A549 (cell line): ENCODE measurements around the gene KCNQ1OT1. TPM values are rescaled to one million over a fixed set of nuclear protein-coding genes. Genes with fewer than 3 reads are reported as not detected.

ENCODE experiments used
- ATAC-seq, 2 experiments: fragments of 200-7000 bp in 1 of 2; fragments of >200 bp in 1 of 2; cut with Nextera tagmentation in 1 of 2; cut with Tn5 transposase in 1 of 2; 3 replicates each; pipeline versions ENCODE4 v1.8.0 to v1.9.1; 2018 to 2020; ENCODE audit warnings: mild to moderate bottlenecking in 1 of 2, moderate library complexity in 1 of 2
- CTCF ChIA-PET: fragments of 300-600 bp; sonication (Branson Sonifier 250); formaldehyde crosslinking; extraction: SDS; loops from one replicate; lab custom pipeline; 2021; ENCODE audit warnings: antibody characterized with exemption, inconsistent platforms; lab: Yijun Ruan, JAX
- POLR2A ChIA-PET: fragments of 350-600 bp; formaldehyde crosslinking; extraction: SDS; loops from one replicate; lab custom pipeline; 2021; ENCODE audit warnings: antibody characterized with exemption, inconsistent platforms; lab: Yijun Ruan, JAX
- DNase-seq, 2 experiments: peaks; one replicate each; pipeline versions ENCODE4 v3.0.0 to v3.0.0-alpha.2; 2011 to 2016; ENCODE audit warnings: low read depth in 1 of 2, low spot score in 1 of 2
- FAIRE-seq: peaks from 2 replicates; lab custom pipeline; 2011; peaks lifted over from hg19 to GRCh38; lab: Jason Lieb, UNC
- H3K27ac ChIP-seq, 2 experiments: fragments of >200 bp; sonication (Bioruptor Twin); formaldehyde crosslinking; 3 replicates each; pipeline ENCODE4 v1.5.1; 2016 to 2017
- H3K4me1 ChIP-seq: fragments of >200 bp; sonication (Bioruptor Twin); formaldehyde crosslinking; 3 replicates; pipeline ENCODE4 v1.6.1; 2016
- H3K4me2 ChIP-seq: fragments of >200 bp; sonication (Bioruptor Twin); formaldehyde crosslinking; 3 replicates; pipeline ENCODE4 v1.6.1; 2016
- H3K4me3 ChIP-seq: fragments of >200 bp; sonication (Bioruptor Twin); formaldehyde crosslinking; 3 replicates; pipeline ENCODE4 v1.5.1; 2016
- H3K9me3 ChIP-seq: fragments of >200 bp; sonication (Bioruptor Twin); formaldehyde crosslinking; 3 replicates; pipeline ENCODE4 v1.6.1; 2016
- BCL3 ChIP-seq: fragments of >200 bp; sonication (Bioruptor Twin); formaldehyde crosslinking; IDR thresholded peaks from 3 replicates; pipeline ENCODE4 v1.6.1; 2016
- BHLHE40 ChIP-seq: IDR thresholded peaks from 2 replicates; pipeline ENCODE4 v1.6.1; 2012; ENCODE audit warnings: low read depth, low read length, inconsistent platforms
- CBX8 ChIP-seq: fragments of 200-600 bp; sonication (generic); IDR thresholded peaks from 2 replicates; pipeline ENCODE4 v1.6.1; 2016
- CTCF ChIP-seq: fragments of >200 bp; sonication (Bioruptor Twin); formaldehyde crosslinking; IDR thresholded peaks from 3 replicates; pipeline ENCODE4 v1.5.1; 2016
- E2F6 ChIP-seq: IDR thresholded peaks from 2 replicates; pipeline ENCODE4 v1.6.1; 2012; ENCODE audit warnings: low read depth, borderline replicate concordance
- EHMT2 ChIP-seq: fragments of 200-600 bp; sonication (generic); IDR thresholded peaks from 2 replicates; pipeline ENCODE4 v1.6.1; 2016; ENCODE audit warnings: antibody characterized with exemption, low read depth, mild to moderate bottlenecking, moderate library complexity
- ELK1 ChIP-seq: fragments of 150-350 bp; IDR thresholded peaks from 2 replicates; pipeline ENCODE4 v1.6.1; 2014; ENCODE audit warnings: low read depth, mild to moderate bottlenecking, low read length
- ESRRA ChIP-seq: fragments of 150-350 bp; IDR thresholded peaks from 2 replicates; pipeline ENCODE4 v1.6.1; 2014; ENCODE audit warnings: mild to moderate bottlenecking, low read length, borderline replicate concordance
- FOXS1 ChIP-seq: fragments of 250-450 bp; sonication (Bioruptor Pico); IDR thresholded peaks from 2 replicates; pipeline ENCODE4 v1.5.0; 2020; ENCODE audit warnings: mild to moderate bottlenecking, moderate library complexity
- HES2 ChIP-seq: fragments of >200 bp; sonication (Bioruptor Twin); formaldehyde crosslinking; IDR thresholded peaks from 2 replicates; pipeline ENCODE4 v1.6.1; 2016
- KDM5A ChIP-seq: fragments of 200-600 bp; sonication (generic); IDR thresholded peaks from 2 replicates; pipeline ENCODE4 v1.6.1; 2016; ENCODE audit warnings: antibody characterized with exemption, mild to moderate bottlenecking
- MAX ChIP-seq: IDR thresholded peaks from 2 replicates; pipeline ENCODE4 v1.6.1; 2012
- NFE2L2 ChIP-seq: fragments of 150-350 bp; conservative IDR thresholded peaks from 2 replicates; pipeline ENCODE4 v1.6.1; 2014; ENCODE audit warnings: low read length
- PBX3 ChIP-seq: IDR thresholded peaks from 2 replicates; pipeline ENCODE4 v1.6.1; 2012
- POLR2AphosphoS2 ChIP-seq: conservative IDR thresholded peaks from 2 replicates; pipeline ENCODE4 v1.6.1; 2012; ENCODE audit warnings: low read length, improper control_type of control experiment, inconsistent platforms
- RAD21 ChIP-seq, 2 experiments: fragments of >200 bp in 1 of 2; sonication (Bioruptor Twin) in 1 of 2; formaldehyde crosslinking in 1 of 2; IDR thresholded peaks in 1 of 2; conservative IDR thresholded peaks in 1 of 2; 2 replicates in 1 of 2; 3 replicates in 1 of 2; pipeline ENCODE4 v1.6.1; 2012 to 2018; ENCODE audit warnings: inconsistent platforms in 1 of 2
- SREBF2 ChIP-seq: fragments of 450-650 bp; IDR thresholded peaks from 2 replicates; pipeline ENCODE4 v1.6.1; 2014; ENCODE audit warnings: mild to moderate bottlenecking, moderate library complexity
- WGBS: methylation state at CpG from one replicate; pipeline ENCODE4 v1.1.6; 2017; ENCODE audit errors: missing lambda C conversion rate; 5-methylcytosine and 5-hydroxymethylcytosine counted together
- polyA plus RNA-seq, 4 experiments: library from polyadenylated mRNA; depleted of rRNA in 3 of 4; stranded (reverse); fragments of >200 nt; fragmentation: RNase III in 1 of 4; extraction: RNeasy Plus Mini Kit Qiagen cat#74134 plus additional on column Dnase treatment in 1 of 4; gene quantifications; 2 replicates in 3 of 4; 3 replicates in 1 of 4; pipeline ENCODE4 v1.2.3, GENCODE V29; 2011 to 2017

KCNQ1OT1 gene
- polyA plus RNA-seq, 2 of the 4 experiments (the other 2 are of a cell fraction): 0.03 to 0.13 TPM

GRCh38 chr11:2591805-2592204, 108.0 kb downstream of the KCNQ1OT1 start:
- ATAC-seq: no peak
- Histone ChIP-seq H3K4me1 (no peaks in the 10 kb centered on the region), H3K4me2 (no peak overlapping the region), H3K4me3 (no peak overlapping the region), H3K9me3 (0 out of 3 replicates have a peak, but pooled peaks cover 5% of the 10 kb centered on the region), H3K27ac (no peak overlapping the region)
- ChIA-PET POLR2A (no interaction called here), CTCF (no interaction called here)
- no peak for TF ChIP-seq E2F6
- no peak for TF ChIP-seq RAD21 (conservative IDR thresholded peaks at IDR 0.05 in 1 of 2, IDR thresholded peaks at IDR 0.05 in 1 of 2)
- no peak for TF ChIP-seq KDM5A
- TF ChIP-seq CBX8: no peak
- no peak for TF ChIP-seq ESRRA
- no peak for FAIRE-seq
- DNase-seq: no peak
- WGBS: 68% methylated on average over 7 of the region's 10 CpGs

- H3K4me2 ChIP-seq: no peak overlapping the region
- H3K27ac ChIP-seq: no peak overlapping the region
- no peak for TF ChIP-seq FOXS1 (CRISPR knock-in tag)
- TF ChIP-seq CTCF: no peak
- no peak for TF ChIP-seq SREBF2
- no peak for TF ChIP-seq CBX8
- no peak for TF ChIP-seq ELK1
- no peak for TF ChIP-seq HES2
- TF ChIP-seq NFE2L2: no peak
- no peak for TF ChIP-seq BHLHE40
- TF ChIP-seq EHMT2: no peak
- TF ChIP-seq MAX: no peak
- TF ChIP-seq POLR2AphosphoS2: no peak
- TF ChIP-seq BCL3: no peak
- no peak for TF ChIP-seq PBX3
- FAIRE-seq (no peak), DNase-seq (no peak), ATAC-seq (no peak)
- H3K9me3 ChIP-seq: 0 out of 3 replicates have a peak, but pooled peaks cover 5% of the 10 kb centered on the region
- H3K4me3 ChIP-seq: no peak overlapping the region
- ChIA-PET CTCF (no interaction called here), POLR2A (no interaction called here)
- 69% methylated on average over 20 of the region's 28 CpGs for WGBS
- no peaks in the 10 kb centered on the region for H3K4me1 ChIP-seq
These were observed 108.6 kb downstream of the KCNQ1OT1 start for GRCh38 chr11:2590965-2591754.
